Liver (tissue), 9 donors: Measurements from ENCODE around the gene MYB. TPM values are rescaled to one million over a fixed set of nuclear protein-coding genes. Genes with fewer than 3 reads are reported as not detected.
"Not testable (repeated sequence)": the region's sequence is repeated elsewhere in the genome, so short reads cannot be mapped to it uniquely, and the experiment has no call there.

Source experiments
- DNase-seq: peaks from one replicate; pipeline ENCODE4 v3.0.0-alpha.2; 2017; ENCODE audit warnings: low spot score
- H3K27ac ChIP-seq, 2 donors: one replicate each; pipeline ENCODE4 v1.7.0; 2013; ENCODE audit warnings: inconsistent platforms in 2 of 2, low read length in 2 of 2, control low read depth in 1 of 2, low read depth in 1 of 2, mild to moderate bottlenecking in 1 of 2
- H3K27me3 ChIP-seq, 4 donors: one replicate each; pipeline versions ENCODE4 v1.6.1 to v1.7.0; 2013; ENCODE audit warnings: low read length in 3 of 4, inconsistent platforms in 1 of 4, mild to moderate bottlenecking in 1 of 4, moderate library complexity in 1 of 4; ENCODE audit not compliant: control insufficient read depth in 4 of 4, insufficient read depth in 4 of 4
- H3K36me3 ChIP-seq, 4 donors: one replicate each; pipeline versions ENCODE4 v1.6.1 to v1.7.0; 2013; ENCODE audit warnings: low read length in 3 of 4, mild to moderate bottlenecking in 3 of 4, low read depth in 1 of 4, moderate library complexity in 1 of 4; ENCODE audit not compliant: control insufficient read depth in 4 of 4, insufficient read depth in 3 of 4
- H3K4me1 ChIP-seq, 4 donors: one replicate each; pipeline versions ENCODE4 v1.6.1 to v1.7.0; 2013; ENCODE audit warnings: low read length in 3 of 4, mild to moderate bottlenecking in 3 of 4, moderate library complexity in 1 of 4; ENCODE audit not compliant: control insufficient read depth in 4 of 4, insufficient read depth in 4 of 4
- H3K4me3 ChIP-seq, 3 donors: one replicate each; pipeline versions ENCODE4 v1.6.1 to v1.7.0; 2013; ENCODE audit warnings: low read length in 3 of 3, control low read depth in 1 of 3, low read depth in 1 of 3, mild to moderate bottlenecking in 1 of 3
- H3K9ac ChIP-seq, 2 donors: one replicate each; pipeline ENCODE4 v1.7.0; 2013; ENCODE audit warnings: low read length in 2 of 2, mild to moderate bottlenecking in 2 of 2, moderate library complexity in 2 of 2, control low read depth in 1 of 2, low read depth in 1 of 2
- H3K9me3 ChIP-seq, 4 donors: one replicate each; pipeline versions ENCODE4 v1.6.1 to v1.7.0; 2013; ENCODE audit warnings: low read length in 3 of 4; ENCODE audit not compliant: control insufficient read depth in 4 of 4
- ATF3 ChIP-seq: IDR thresholded peaks from 2 replicates; pipeline ENCODE4 v1.6.1; 2016; ENCODE audit warnings: antibody characterized with exemption
- EGR1 ChIP-seq, 2 donors: IDR thresholded peaks; 2 replicates each; pipeline ENCODE4 v1.6.1; 2016 to 2018; ENCODE audit warnings: antibody characterized with exemption in 2 of 2, low read depth in 2 of 2
- FOXA1 ChIP-seq: IDR thresholded peaks from 2 replicates; pipeline ENCODE4 v1.6.1; 2016; ENCODE audit warnings: antibody characterized with exemption
- GABPA ChIP-seq, 2 donors: IDR thresholded peaks in 1 of 2; conservative IDR thresholded peaks in 1 of 2; 2 replicates each; pipeline ENCODE4 v1.6.1; 2016; ENCODE audit warnings: antibody characterized with exemption in 2 of 2, mild to moderate bottlenecking in 1 of 2, moderate library complexity in 1 of 2
- HNF4G ChIP-seq: IDR thresholded peaks from 2 replicates; pipeline ENCODE4 v1.6.1; 2016; ENCODE audit warnings: antibody characterized with exemption
- JUND ChIP-seq, 2 donors: IDR thresholded peaks; 2 replicates each; pipeline ENCODE4 v1.6.1; 2016; ENCODE audit warnings: antibody characterized with exemption in 2 of 2
- MAX ChIP-seq: IDR thresholded peaks from 2 replicates; pipeline ENCODE4 v1.6.1; 2016; ENCODE audit warnings: antibody characterized with exemption
- NR2F2 ChIP-seq: IDR thresholded peaks from 2 replicates; pipeline ENCODE4 v1.6.1; 2016; ENCODE audit warnings: antibody characterized with exemption
- RAD21 ChIP-seq, 2 donors: IDR thresholded peaks; 2 replicates each; pipeline ENCODE4 v1.6.1; 2016; ENCODE audit warnings: antibody characterized with exemption in 2 of 2, mild to moderate bottlenecking in 2 of 2
- RXRA ChIP-seq, 2 donors: IDR thresholded peaks; 2 replicates each; pipeline ENCODE4 v1.6.1; 2017 to 2018; ENCODE audit warnings: antibody characterized with exemption in 2 of 2, mild to moderate bottlenecking in 1 of 2
- SP1 ChIP-seq: IDR thresholded peaks from 2 replicates; pipeline ENCODE4 v1.6.1; 2018; ENCODE audit warnings: antibody characterized with exemption, mild to moderate bottlenecking
- YY1 ChIP-seq: IDR thresholded peaks from 2 replicates; pipeline ENCODE4 v1.6.1; 2016; ENCODE audit warnings: antibody characterized with exemption, mild to moderate bottlenecking
- WGBS: extraction: QIAGEN DNeasy Blood & Tissue Kit; methylation state at CpG from one replicate; pipeline ENCODE4 v1.1.7; 2013; 5-methylcytosine and 5-hydroxymethylcytosine counted together
- polyA plus RNA-seq, 2 donors: library from polyadenylated mRNA; stranded (reverse) in 1 of 2; unstranded in 1 of 2; fragments of 200-250 nt in 1 of 2; fragments of >200 nt in 1 of 2; fragmentation: Nextera tagmentation in 1 of 2; extraction: Ambion mirVana in 1 of 2; gene quantifications; one replicate each; pipeline versions ENCODE4 v1.2.1 to v1.2.3, GENCODE V29; 2013 to 2015
- total RNA-seq, 2 donors: library from RNA; depleted of rRNA; stranded (reverse); fragments of >200 nt; gene quantifications; one replicate each; pipeline ENCODE4 v1.2.3, GENCODE V29; 2014
- TF ChIP-seq, protein P1 (sequence below): IDR thresholded peaks from 2 replicates; pipeline ENCODE4 v1.6.1; 2016; ENCODE audit warnings: antibody characterized with exemption
- TF ChIP-seq, protein P2 (sequence below): fragments of 150-350 bp; IDR thresholded peaks from 2 replicates; pipeline ENCODE4 v1.5.1; 2017; ENCODE audit warnings: improper control_type of control experiment, low read depth, low read length; ENCODE audit not compliant: missing input control
- TF ChIP-seq, protein P3 (sequence below): IDR thresholded peaks from 2 replicates; pipeline ENCODE4 v1.6.1; 2016; ENCODE audit warnings: antibody characterized with exemption, mild to moderate bottlenecking
- donor health status: healthy.
- donor health status: healthy.
- donor health status: healthy.
- donor health status: healthy.
- donor health status: healthy.

MYB gene
- total and polyA plus RNA-seq, 4 donors = 0.08 to 19.8 (median 0.11) TPM

GRCh38 chr6:135162678-135163439 is 18.2 kb upstream of the MYB start (continued):
- TF ChIP-seq, protein P1, sequence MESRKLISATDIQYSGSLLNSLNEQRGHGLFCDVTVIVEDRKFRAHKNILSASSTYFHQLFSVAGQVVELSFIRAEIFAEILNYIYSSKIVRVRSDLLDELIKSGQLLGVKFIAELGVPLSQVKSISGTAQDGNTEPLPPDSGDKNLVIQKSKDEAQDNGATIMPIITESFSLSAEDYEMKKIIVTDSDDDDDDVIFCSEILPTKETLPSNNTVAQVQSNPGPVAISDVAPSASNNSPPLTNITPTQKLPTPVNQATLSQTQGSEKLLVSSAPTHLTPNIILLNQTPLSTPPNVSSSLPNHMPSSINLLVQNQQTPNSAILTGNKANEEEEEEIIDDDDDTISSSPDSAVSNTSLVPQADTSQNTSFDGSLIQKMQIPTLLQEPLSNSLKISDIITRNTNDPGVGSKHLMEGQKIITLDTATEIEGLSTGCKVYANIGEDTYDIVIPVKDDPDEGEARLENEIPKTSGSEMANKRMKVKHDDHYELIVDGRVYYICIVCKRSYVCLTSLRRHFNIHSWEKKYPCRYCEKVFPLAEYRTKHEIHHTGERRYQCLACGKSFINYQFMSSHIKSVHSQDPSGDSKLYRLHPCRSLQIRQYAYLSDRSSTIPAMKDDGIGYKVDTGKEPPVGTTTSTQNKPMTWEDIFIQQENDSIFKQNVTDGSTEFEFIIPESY = no peak

DNA sequence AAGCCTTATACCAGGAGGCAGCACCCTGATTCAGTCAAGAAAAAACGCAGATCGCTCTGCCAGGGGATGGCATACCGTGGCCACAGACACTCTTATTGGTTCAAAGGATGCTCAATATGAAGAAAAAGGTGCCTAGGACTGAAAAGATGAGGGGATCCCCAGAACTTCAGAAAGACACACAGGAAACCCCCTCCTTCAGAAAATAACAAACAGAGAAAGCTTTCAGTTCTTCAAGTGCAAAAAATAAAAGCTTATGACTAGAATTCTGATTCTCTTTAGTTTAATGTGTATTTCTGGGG is 17.7 kb upstream of the MYB start:
- H3K4me1 ChIP-seq = no peaks in the 10 kb centered on the region
- H3K9me3 ChIP-seq = no peaks in the 10 kb centered on the region
- 88% methylated on average over 3 of the region's 3 CpGs for WGBS
- H3K9ac ChIP-seq = no peak overlapping the region
- no peaks in the 10 kb centered on the region for H3K27me3 ChIP-seq
- H3K36me3 ChIP-seq = no peaks in the 10 kb centered on the region
- TF ChIP-seq, protein P2, sequence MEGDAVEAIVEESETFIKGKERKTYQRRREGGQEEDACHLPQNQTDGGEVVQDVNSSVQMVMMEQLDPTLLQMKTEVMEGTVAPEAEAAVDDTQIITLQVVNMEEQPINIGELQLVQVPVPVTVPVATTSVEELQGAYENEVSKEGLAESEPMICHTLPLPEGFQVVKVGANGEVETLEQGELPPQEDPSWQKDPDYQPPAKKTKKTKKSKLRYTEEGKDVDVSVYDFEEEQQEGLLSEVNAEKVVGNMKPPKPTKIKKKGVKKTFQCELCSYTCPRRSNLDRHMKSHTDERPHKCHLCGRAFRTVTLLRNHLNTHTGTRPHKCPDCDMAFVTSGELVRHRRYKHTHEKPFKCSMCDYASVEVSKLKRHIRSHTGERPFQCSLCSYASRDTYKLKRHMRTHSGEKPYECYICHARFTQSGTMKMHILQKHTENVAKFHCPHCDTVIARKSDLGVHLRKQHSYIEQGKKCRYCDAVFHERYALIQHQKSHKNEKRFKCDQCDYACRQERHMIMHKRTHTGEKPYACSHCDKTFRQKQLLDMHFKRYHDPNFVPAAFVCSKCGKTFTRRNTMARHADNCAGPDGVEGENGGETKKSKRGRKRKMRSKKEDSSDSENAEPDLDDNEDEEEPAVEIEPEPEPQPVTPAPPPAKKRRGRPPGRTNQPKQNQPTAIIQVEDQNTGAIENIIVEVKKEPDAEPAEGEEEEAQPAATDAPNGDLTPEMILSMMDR = no peak
- no peak for TF ChIP-seq ATF3
- TF ChIP-seq NR2F2 = no peak
- no peak for TF ChIP-seq RAD21 (IDR thresholded peaks at IDR 0.05)
- TF ChIP-seq MAX = no peak
- TF ChIP-seq JUND (IDR thresholded peaks at IDR 0.05) = no peak
- no peak for TF ChIP-seq HNF4G
- TF ChIP-seq FOXA1 = no peak
- no peak for TF ChIP-seq RXRA (IDR thresholded peaks at IDR 0.05)
- TF ChIP-seq, protein P1 = no peak
- TF ChIP-seq YY1 = no peak
- no peak for TF ChIP-seq SP1
- TF ChIP-seq, protein P3, sequence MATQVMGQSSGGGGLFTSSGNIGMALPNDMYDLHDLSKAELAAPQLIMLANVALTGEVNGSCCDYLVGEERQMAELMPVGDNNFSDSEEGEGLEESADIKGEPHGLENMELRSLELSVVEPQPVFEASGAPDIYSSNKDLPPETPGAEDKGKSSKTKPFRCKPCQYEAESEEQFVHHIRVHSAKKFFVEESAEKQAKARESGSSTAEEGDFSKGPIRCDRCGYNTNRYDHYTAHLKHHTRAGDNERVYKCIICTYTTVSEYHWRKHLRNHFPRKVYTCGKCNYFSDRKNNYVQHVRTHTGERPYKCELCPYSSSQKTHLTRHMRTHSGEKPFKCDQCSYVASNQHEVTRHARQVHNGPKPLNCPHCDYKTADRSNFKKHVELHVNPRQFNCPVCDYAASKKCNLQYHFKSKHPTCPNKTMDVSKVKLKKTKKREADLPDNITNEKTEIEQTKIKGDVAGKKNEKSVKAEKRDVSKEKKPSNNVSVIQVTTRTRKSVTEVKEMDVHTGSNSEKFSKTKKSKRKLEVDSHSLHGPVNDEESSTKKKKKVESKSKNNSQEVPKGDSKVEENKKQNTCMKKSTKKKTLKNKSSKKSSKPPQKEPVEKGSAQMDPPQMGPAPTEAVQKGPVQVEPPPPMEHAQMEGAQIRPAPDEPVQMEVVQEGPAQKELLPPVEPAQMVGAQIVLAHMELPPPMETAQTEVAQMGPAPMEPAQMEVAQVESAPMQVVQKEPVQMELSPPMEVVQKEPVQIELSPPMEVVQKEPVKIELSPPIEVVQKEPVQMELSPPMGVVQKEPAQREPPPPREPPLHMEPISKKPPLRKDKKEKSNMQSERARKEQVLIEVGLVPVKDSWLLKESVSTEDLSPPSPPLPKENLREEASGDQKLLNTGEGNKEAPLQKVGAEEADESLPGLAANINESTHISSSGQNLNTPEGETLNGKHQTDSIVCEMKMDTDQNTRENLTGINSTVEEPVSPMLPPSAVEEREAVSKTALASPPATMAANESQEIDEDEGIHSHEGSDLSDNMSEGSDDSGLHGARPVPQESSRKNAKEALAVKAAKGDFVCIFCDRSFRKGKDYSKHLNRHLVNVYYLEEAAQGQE = no peak
- no peak for TF ChIP-seq EGR1 (IDR thresholded peaks at IDR 0.05; ENCODE audit: low read depth in 2 of 2)
- no peak for TF ChIP-seq GABPA (IDR thresholded peaks at IDR 0.05 in 1 of 2, conservative IDR thresholded peaks at IDR 0.05 in 1 of 2)
- DNase-seq = no peak
- H3K27ac ChIP-seq = no peak overlapping the region
- H3K4me3 ChIP-seq = no peak overlapping the region

DNA sequence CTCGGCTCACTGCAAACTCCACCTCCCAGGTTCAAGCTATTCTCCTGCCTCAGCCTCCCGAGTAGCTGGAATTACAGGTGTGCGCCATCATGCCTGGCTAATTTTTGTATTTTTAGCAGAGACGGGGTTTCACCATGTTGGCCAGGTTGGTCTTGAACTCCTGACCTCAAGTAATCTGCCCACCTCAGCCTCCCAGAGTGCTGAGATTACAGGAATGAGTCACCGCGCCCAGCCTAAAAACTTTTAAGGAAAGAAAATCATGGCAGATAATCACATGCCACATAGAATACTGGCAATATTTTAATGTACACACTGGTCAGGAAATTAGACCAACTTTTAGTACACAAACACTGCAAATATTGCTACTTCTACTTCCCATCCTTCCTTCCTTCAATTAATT is 16.7 kb upstream of the MYB start:
- DNase-seq, H3K9me3 ChIP-seq, H3K36me3 ChIP-seq, H3K27ac ChIP-seq, H3K4me3 ChIP-seq, H3K9ac ChIP-seq, H3K27me3 ChIP-seq, H3K4me1 ChIP-seq: not testable (repeated sequence)
- 93% methylated on average over 6 of the region's 6 CpGs for WGBS
